Natural killer cell (primary cell): ENCODE measurements around the gene ZIM2. TPM values are rescaled to one million over a fixed set of nuclear protein-coding genes. Genes with fewer than 3 reads are reported as not detected.

ENCODE experiments used
- ATAC-seq, 3 donors: fragments of 150-1000 bp in 2 of 3; fragments of 200-7000 bp in 1 of 3; cut with Tn5 transposase; 1 replicate in 1 of 3; 2 replicates in 2 of 3; pipeline ENCODE4 v1.10.0; 2021; ENCODE audit warnings: mild to moderate bottlenecking in 2 of 3, moderate library complexity in 2 of 3
- DNase-seq, 2 donors: peaks; one replicate each; pipeline versions ENCODE4 v3.0.0 to v3.0.0-alpha.2; 2013 to 2021; ENCODE audit warnings: mixed read lengths in 1 of 2
- H3K27ac ChIP-seq: one replicate; pipeline ENCODE4 v1.5.1; 2013; ENCODE audit warnings: mild to moderate bottlenecking, low read length
- H3K27me3 ChIP-seq: one replicate; pipeline ENCODE4 v1.6.1; 2013; ENCODE audit warnings: low read length; ENCODE audit not compliant: control insufficient read depth, insufficient read depth
- H3K36me3 ChIP-seq: one replicate; pipeline ENCODE4 v1.6.1; 2013; ENCODE audit warnings: low read length; ENCODE audit not compliant: control insufficient read depth, insufficient read depth
- H3K4me1 ChIP-seq: one replicate; pipeline ENCODE4 v1.6.1; 2013; ENCODE audit warnings: low read length; ENCODE audit not compliant: control insufficient read depth, insufficient read depth
- H3K4me3 ChIP-seq: one replicate; pipeline ENCODE4 v1.5.1; 2013; ENCODE audit warnings: low read length
- H3K9me3 ChIP-seq: one replicate; pipeline ENCODE4 v1.6.1; 2013; ENCODE audit warnings: low read length; ENCODE audit not compliant: control insufficient read depth, insufficient read depth
- H3K27ac Mint-ChIP-seq, 2 donors: one replicate each; pipeline ENCODE4 v1.8.0; 2022; ENCODE audit warnings: mild to moderate bottlenecking in 2 of 2, mixed read lengths in 2 of 2, moderate library complexity in 1 of 2
- H3K27me3 Mint-ChIP-seq, 2 donors: one replicate each; pipeline ENCODE4 v1.8.0; 2022; ENCODE audit warnings: low read depth in 2 of 2, mixed read lengths in 2 of 2
- H3K36me3 Mint-ChIP-seq: one replicate; pipeline ENCODE4 v1.8.0; 2022; ENCODE audit warnings: mixed read lengths
- H3K4me1 Mint-ChIP-seq, 2 donors: one replicate each; pipeline ENCODE4 v1.8.0; 2022; ENCODE audit warnings: mixed read lengths in 2 of 2
- H3K4me3 Mint-ChIP-seq: one replicate; pipeline ENCODE4 v1.8.0; 2022; ENCODE audit warnings: mild to moderate bottlenecking, moderate library complexity, mixed read lengths
- H3K9me3 Mint-ChIP-seq, 2 donors: one replicate each; pipeline ENCODE4 v1.8.0; 2022; ENCODE audit warnings: mixed read lengths in 2 of 2
- CTCF ChIP-seq: fragments of 200-600 bp; IDR thresholded peaks from one replicate; pipeline ENCODE4 v1.8.0; 2022; ENCODE audit warnings: antibody characterized with exemption
- WGBS: methylation state at CpG from one replicate; pipeline ENCODE4 v1.1.7; 2013; ENCODE audit warnings: missing lambda C conversion rate; ENCODE audit not compliant: insufficient coverage; 5-methylcytosine and 5-hydroxymethylcytosine counted together
- intact Hi-C: fragments of 100-400 bp; cut with micrococcal nuclease; formaldehyde crosslinking; loops from one replicate; pipeline ENCODE4 v1.14.2; 2022
- total RNA-seq, 4 donors: library from RNA; stranded (reverse); fragments of 120-200 nt in 1 of 4; gene quantifications; one replicate each; pipeline versions ENCODE4 v1.2.3 to v1.2.4, GENCODE V29; 2013 to 2022

The ZIM2 gene
- total RNA-seq, 3 donors from 2014 or later (not counting 1 experiment from before 2014, with no cell fraction given): not detected

DNA sequence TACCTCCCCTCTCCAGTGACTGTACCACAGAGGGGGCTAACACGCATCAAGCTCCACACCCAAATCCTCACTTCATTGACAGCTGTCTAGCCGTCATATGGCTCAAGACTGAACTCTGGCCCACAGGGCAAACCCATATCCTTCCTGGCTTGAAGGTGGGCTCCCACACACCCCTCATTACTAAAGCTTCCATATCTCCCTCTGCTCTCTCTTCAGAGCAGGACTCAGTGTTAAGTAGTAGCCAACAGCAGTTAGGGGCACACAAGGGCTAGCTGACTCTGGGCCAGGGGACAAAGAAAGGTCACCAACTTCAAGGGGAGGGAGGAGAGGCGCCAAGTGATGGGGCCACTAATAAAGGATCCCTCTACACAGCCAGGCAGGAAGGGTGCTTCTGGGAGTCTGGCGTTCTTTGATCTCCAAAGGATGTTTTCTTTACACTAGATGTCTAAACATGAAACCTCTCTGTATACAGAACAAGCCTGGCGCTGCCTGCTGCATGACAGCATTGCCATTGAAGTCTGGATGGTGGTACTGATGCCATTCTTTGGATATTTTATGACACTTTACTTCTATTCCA is 8.1 kb downstream of the ZIM2 start:
- Mint-ChIP-seq H3K27ac (no peak overlapping the region), H3K27me3 (no peaks in the 10 kb centered on the region), H3K9me3 (peaks cover 14 to 18% of the 10 kb centered on the region in 2 donors), H3K4me1 (peaks cover 2 to 6% of the 10 kb centered on the region in 2 donors), H3K36me3 (peaks cover 18% of the 10 kb centered on the region), H3K4me3 (no peak overlapping the region)
- H3K36me3 ChIP-seq: no peaks in the 10 kb centered on the region
- no peaks in the 10 kb centered on the region for H3K4me1 ChIP-seq
- DNase-seq: no peak
- H3K27ac ChIP-seq: no peak overlapping the region
- TF ChIP-seq CTCF: no peak
- H3K4me3 ChIP-seq: no peak overlapping the region
- 77% methylated on average over 4 of the region's 5 CpGs for WGBS
- ATAC-seq: no peak
- no peaks in the 10 kb centered on the region for H3K27me3 ChIP-seq
- H3K9me3 ChIP-seq: peaks cover 25% of the 10 kb centered on the region
- intact Hi-C loops: no loop called here

GRCh38 chr19:56831255-56831654 is 9.3 kb downstream of the ZIM2 start:
- peaks cover 0 to 6% of the 10 kb centered on the region in 2 donors for H3K4me1 Mint-ChIP-seq
- H3K27ac ChIP-seq: no peak overlapping the region

GRCh38 chr19:56829596-56829995 is 10.9 kb downstream of the ZIM2 start:
- peaks cover 9% of the 10 kb centered on the region in 2 donors for H3K9me3 Mint-ChIP-seq
- ATAC-seq: no peak
- WGBS: 71% methylated on average over 6 of the region's 6 CpGs
- H3K4me1 Mint-ChIP-seq: no peaks in the 10 kb centered on the region
- no peaks in the 10 kb centered on the region for H3K27me3 ChIP-seq
- H3K4me1 ChIP-seq: no peaks in the 10 kb centered on the region
- no peak for DNase-seq
- H3K27ac ChIP-seq: no peak overlapping the region
- TF ChIP-seq CTCF: no peak
- H3K27ac Mint-ChIP-seq: no peak overlapping the region
- no peak overlapping the region for H3K4me3 Mint-ChIP-seq
- no peak overlapping the region for H3K4me3 ChIP-seq
- peaks cover 5% of the 10 kb centered on the region for H3K9me3 ChIP-seq
- intact Hi-C loops: no loop called here
- no peaks in the 10 kb centered on the region for H3K27me3 Mint-ChIP-seq
- no peaks in the 10 kb centered on the region for H3K36me3 ChIP-seq
- H3K36me3 Mint-ChIP-seq: peaks cover 10% of the 10 kb centered on the region

More at GRCh38 chr19:56831255-56831654, 9.3 kb downstream of the ZIM2 start:
- Mint-ChIP-seq H3K4me3 (no peak overlapping the region), H3K27me3 (no peaks in the 10 kb centered on the region), H3K36me3 (peaks cover 22% of the 10 kb centered on the region), H3K9me3 (peaks cover 11 to 18% of the 10 kb centered on the region in 2 donors), H3K27ac (no peak overlapping the region)
- WGBS: 52% methylated on average over 2 of the region's 2 CpGs
- intact Hi-C loops: no loop called here
- DNase-seq (no peak), ATAC-seq (no peak)
- H3K36me3 ChIP-seq: no peaks in the 10 kb centered on the region
- H3K4me1 ChIP-seq: no peaks in the 10 kb centered on the region
- H3K9me3 ChIP-seq: peaks cover 16% of the 10 kb centered on the region
- no peak overlapping the region for H3K4me3 ChIP-seq
- H3K27me3 ChIP-seq: no peaks in the 10 kb centered on the region
- TF ChIP-seq CTCF: no peak

- no peaks in the 10 kb centered on the region for H3K36me3 ChIP-seq
- intact Hi-C loops: no loop called here
- H3K4me1 ChIP-seq: no peaks in the 10 kb centered on the region
- peaks cover 18% of the 10 kb centered on the region for H3K9me3 ChIP-seq
- no peak for TF ChIP-seq CTCF
- DNase-seq: no peak
- H3K36me3 Mint-ChIP-seq: peaks cover 19% of the 10 kb centered on the region
- no peaks in the 10 kb centered on the region for H3K27me3 Mint-ChIP-seq
- no peak overlapping the region for H3K27ac ChIP-seq
- H3K27me3 ChIP-seq: no peaks in the 10 kb centered on the region
- H3K4me3 Mint-ChIP-seq: no peak overlapping the region
- ATAC-seq: no peak
- H3K4me1 Mint-ChIP-seq: no peaks in the 10 kb centered on the region
- no peak overlapping the region for H3K4me3 ChIP-seq
- H3K9me3 Mint-ChIP-seq: peaks cover 9 to 11% of the 10 kb centered on the region in 2 donors
- no peak overlapping the region for H3K27ac Mint-ChIP-seq
- 92% methylated on average over 2 of the region's 2 CpGs for WGBS
Observed at GRCh38 chr19:56827708-56828107, 12.8 kb downstream of the ZIM2 start.
